A549 treated with RU486 at 1 μM for 4 hours (cell line): ENCODE measurements around the gene ORM2. TPM values are rescaled to one million over a fixed set of nuclear protein-coding genes. Genes with fewer than 3 reads are reported as not detected.

Experiments
- total RNA-seq: library from RNA; stranded (reverse); fragments of 200-300 nt; extraction: Qiagen RNA extraction; gene quantifications from 5 replicates; pipeline ENCODE4 v1.2.3, GENCODE V29; 2022; ENCODE audit warnings: low read depth

Gene ORM2
- total RNA-seq, result not detected in 5 replicates

GRCh38 chr9:114329625-114330022 lies at the start of gene ORM2:
ORM2 (plus strand) TSS chr9:114329869; CDS start chr9:114329905, 36 bp downstream.

GRCh38 chr9:114322831-114323531 lies 6.7 kb upstream of the ORM2 start, which contains the start of gene ORM1:
ORM1 (plus strand) TSS chr9:114323098; CDS start chr9:114323134, 36 bp downstream.

Other genes starting within 250 kb of the ORM2 start
- 1.4 to 2.7 TPM (median 2.1 TPM) in 5 replicates for gene KIF12, start 230.6 kb upstream of the ORM2 start, total RNA-seq
- gene COL27A1, start 174.3 kb upstream of the ORM2 start, total RNA-seq, result 9.0 to 14.8 TPM (median 11.3 TPM) in 5 replicates
- 0.35 TPM in 1 of 5 replicates, not detected in the others for gene ORM1, start 6.8 kb upstream of the ORM2 start, total RNA-seq
- gene AKNA, start 58.1 kb downstream of the ORM2 start, total RNA-seq, result 3.4 to 5.3 TPM (median 4.4 TPM) in 5 replicates
- 3.9 to 8.1 TPM (median 6.7 TPM) in 5 replicates for gene WHRN, start 175.6 kb downstream of the ORM2 start, total RNA-seq